Glomerular visceral epithelial cell (primary cell): ENCODE results near the gene TBRG1.

Source experiments
- DNase-seq: peaks from one replicate; pipeline ENCODE4 v3.0.0-alpha.2; 2016; ENCODE audit errors: extremely low spot score

The TBRG1 gene

GRCh38 chr11:124658986-124659385, 36.3 kb downstream of the TBRG1 start:
- DNase-seq = no peak

GRCh38 chr11:124661553-124661952, 38.9 kb downstream of the TBRG1 start:
- no peak for DNase-seq

- no peak for DNase-seq
Measured at GRCh38 chr11:124662106-124662505, 39.4 kb downstream of the TBRG1 start.

DNA sequence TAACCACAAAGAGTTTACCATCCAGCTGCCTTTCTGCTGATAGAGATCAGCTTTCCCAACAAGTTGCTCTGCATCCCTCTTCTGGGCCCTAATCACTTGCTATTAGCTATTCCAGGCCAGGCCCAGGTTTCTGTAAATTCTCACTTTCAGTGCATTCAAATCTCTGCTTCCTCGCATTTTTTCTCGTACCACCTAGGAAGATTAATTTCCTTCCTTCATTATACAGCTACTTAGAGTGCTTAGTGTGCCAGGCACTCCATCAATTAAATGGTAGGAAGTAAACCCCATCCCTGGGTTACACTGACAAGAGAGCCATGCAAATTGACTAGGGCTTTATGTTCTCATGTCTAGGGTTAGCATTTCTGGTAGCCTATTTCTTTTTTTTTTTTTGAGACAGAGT, 41.2 kb downstream of the TBRG1 start:
- no peak for DNase-seq

GRCh38 chr11:124667601-124668000, 44.9 kb downstream of the TBRG1 start:
- no peak for DNase-seq

GRCh38 chr11:124669193-124669592, 46.5 kb downstream of the TBRG1 start:
- peak; percentile 60 for DNase-seq

DNA sequence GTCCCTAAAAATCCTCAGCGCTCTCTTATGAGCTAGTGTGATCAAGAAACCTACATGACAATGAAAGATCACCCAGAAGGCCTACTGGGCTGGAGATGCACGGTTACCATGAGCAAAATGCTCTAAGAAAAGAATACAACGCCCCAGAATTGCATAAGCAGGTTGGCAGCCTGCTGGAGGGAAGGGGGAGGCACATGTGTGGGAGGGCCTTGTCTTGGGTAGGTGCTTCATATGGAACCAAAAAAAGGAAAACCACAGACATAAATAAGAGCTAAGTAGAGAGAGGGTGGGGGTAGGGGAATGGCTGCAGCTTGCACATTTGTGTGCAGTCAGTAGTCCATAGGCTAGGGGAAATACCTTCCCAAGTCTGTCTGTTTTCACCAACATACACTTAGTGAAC, 48.1 kb downstream of the TBRG1 start:
- no peak for DNase-seq

- DNase-seq = no peak
Measured at GRCh38 chr11:124672536-124673215, 50.0 kb downstream of the TBRG1 start.

- DNase-seq = peak; percentile 97
Measured at GRCh38 chr11:124673333-124674167, 50.9 kb downstream of the TBRG1 start, which contains the start of the genes SIAE and SPA17. Gene SIAE (minus strand): TSS chr11:124673739. CDS start chr11:124673708, 31 bp downstream. Gene SPA17 (plus strand): TSS chr11:124673904. CDS start chr11:124675265, 1,361 bp downstream.

DNA sequence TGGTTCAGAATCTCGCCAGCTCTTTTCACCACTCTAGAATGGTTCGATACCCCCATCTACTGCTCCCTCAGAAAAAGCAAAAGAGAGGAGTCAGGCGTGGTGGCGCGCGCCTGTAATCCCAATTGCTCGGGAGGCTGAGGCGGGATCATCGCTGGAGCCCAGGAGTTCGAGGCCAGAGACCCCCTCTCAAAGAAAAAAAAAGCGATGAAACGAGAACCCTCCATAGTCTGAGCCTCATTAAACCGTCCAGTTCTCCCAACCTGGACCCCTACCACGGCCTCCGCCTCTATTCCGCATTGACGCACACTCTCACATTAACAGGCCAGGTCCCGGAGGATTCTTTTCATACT, 51.5 kb downstream of the TBRG1 start:
- no peak for DNase-seq

GRCh38 chr11:124674571-124674970, 51.9 kb downstream of the TBRG1 start:
- DNase-seq = no peak

- no peak for DNase-seq
Measured at GRCh38 chr11:124676386-124676785, 53.7 kb downstream of the TBRG1 start.

GRCh38 chr11:124678416-124678815, 55.8 kb downstream of the TBRG1 start:
- no peak for DNase-seq

GRCh38 chr11:124681421-124681820, 58.8 kb downstream of the TBRG1 start:
- no peak for DNase-seq

DNA sequence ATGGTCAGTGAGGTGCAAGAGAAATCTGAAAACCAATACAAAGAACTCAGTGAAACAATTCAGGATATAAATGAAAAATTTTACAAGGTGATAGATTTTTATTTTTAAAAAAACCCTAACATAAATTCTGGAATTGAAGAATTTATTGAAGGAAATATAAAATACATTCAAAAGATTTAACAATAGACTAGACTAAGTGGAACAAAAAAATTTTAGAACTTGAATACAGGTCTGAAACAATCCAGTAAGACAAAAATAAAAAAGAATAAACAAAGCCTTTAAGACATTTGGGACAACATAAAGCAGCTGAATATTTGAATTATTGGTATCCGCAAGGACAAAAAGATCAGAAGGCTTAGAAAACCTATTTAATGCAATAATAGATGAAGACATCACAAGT, 59.8 kb downstream of the TBRG1 start:
- no peak for DNase-seq
